ENCODE data around the gene KLHL7. TPM values are rescaled to one million over a fixed set of nuclear protein-coding genes. Genes with fewer than 3 reads are reported as not detected.
"Not testable (repeated sequence)": the region's sequence is repeated elsewhere in the genome, so short reads cannot be mapped to it uniquely, and the experiment has no call there.

KLHL7 gene
- polyA plus RNA-seq, 1 donor (not counting 4 experiments of a cell fraction or from before 2014, with no cell fraction given), result 43.1 TPM

DNA sequence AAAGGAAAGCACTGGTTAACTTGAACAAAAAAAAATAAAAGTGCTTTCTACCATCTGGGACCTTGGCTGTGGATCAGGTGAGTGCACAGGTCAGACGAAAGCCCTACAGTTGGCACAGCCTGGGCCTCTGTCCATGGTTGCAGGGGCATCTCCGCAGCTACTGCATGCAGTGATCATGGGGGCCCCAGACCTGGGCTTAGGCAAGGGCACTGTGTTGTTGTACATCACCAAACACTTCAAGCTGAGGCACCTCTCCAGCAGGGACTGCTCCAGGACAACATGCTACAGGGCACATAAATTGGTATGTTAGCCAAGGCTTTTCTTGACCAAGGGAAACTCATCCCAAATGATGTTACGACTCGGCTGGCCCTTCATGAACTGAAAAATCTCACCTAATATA is 23.5 kb downstream of the KLHL7 start:
- H3K4me1 ChIP-seq (ENCODE audit: control insufficient read depth, extremely low read depth, insufficient read depth, low read length), result no peaks in the 10 kb centered on the region
- FAIRE-seq (no peak), DNase-seq (ENCODE audit: low read depth, low spot score) (no peak)
- H2AFZ ChIP-seq (ENCODE audit: control insufficient read depth, low read length), result no peak overlapping the region
- peaks cover 4 to 9% of the 10 kb centered on the region in 2 experiments for H3K36me3 ChIP-seq (ENCODE audit: control insufficient read depth in 2 of 2, extremely low read depth in 1 of 2, insufficient read depth in 2 of 2, low read length in 2 of 2)
- no peak overlapping the region for H3K4me2 ChIP-seq (ENCODE audit: control insufficient read depth, extremely low read depth, insufficient read depth, low read depth, low read length)
- H3K9me3 ChIP-seq (ENCODE audit: control insufficient read depth, low read depth, low read length), result no peaks in the 10 kb centered on the region
- no peak overlapping the region for H3K9ac ChIP-seq (ENCODE audit: control insufficient read depth, extremely low read depth, insufficient read depth, low read length)
- no peaks in the 10 kb centered on the region for H3K9me1 ChIP-seq (ENCODE audit: control insufficient read depth, extremely low read depth, insufficient read depth, low read length)
- H3K4me3 ChIP-seq (ENCODE audit: control insufficient read depth in 2 of 3, extremely low read depth in 1 of 3, insufficient read depth in 2 of 3, low read depth in 1 of 3, low read length in 3 of 3), result no peak overlapping the region
- no peaks in the 10 kb centered on the region for H4K20me1 ChIP-seq (ENCODE audit: control insufficient read depth, extremely low read depth, insufficient read depth, low read length)
- no peaks in the 10 kb centered on the region for H3K27me3 ChIP-seq (ENCODE audit: control insufficient read depth, extremely low read depth, insufficient read depth, low read length)
- TF ChIP-seq, protein P1, sequence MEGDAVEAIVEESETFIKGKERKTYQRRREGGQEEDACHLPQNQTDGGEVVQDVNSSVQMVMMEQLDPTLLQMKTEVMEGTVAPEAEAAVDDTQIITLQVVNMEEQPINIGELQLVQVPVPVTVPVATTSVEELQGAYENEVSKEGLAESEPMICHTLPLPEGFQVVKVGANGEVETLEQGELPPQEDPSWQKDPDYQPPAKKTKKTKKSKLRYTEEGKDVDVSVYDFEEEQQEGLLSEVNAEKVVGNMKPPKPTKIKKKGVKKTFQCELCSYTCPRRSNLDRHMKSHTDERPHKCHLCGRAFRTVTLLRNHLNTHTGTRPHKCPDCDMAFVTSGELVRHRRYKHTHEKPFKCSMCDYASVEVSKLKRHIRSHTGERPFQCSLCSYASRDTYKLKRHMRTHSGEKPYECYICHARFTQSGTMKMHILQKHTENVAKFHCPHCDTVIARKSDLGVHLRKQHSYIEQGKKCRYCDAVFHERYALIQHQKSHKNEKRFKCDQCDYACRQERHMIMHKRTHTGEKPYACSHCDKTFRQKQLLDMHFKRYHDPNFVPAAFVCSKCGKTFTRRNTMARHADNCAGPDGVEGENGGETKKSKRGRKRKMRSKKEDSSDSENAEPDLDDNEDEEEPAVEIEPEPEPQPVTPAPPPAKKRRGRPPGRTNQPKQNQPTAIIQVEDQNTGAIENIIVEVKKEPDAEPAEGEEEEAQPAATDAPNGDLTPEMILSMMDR (optimal IDR thresholded peaks at IDR 0.05 in 1 of 3, IDR thresholded peaks at IDR 0.05 in 1 of 3, conservative IDR thresholded peaks at IDR 0.05 in 1 of 3; ENCODE audit: extremely low read depth in 1 of 3, insufficient read depth in 2 of 3, low read length in 3 of 3), result no peak
- no peak for TF ChIP-seq EZH2 (IDR thresholded peaks at IDR 0.05; ENCODE audit: low read length)
- H3K27ac ChIP-seq (ENCODE audit: control insufficient read depth, insufficient read depth, low read length), result no peak overlapping the region
- no peaks in the 10 kb centered on the region for H3K79me2 ChIP-seq (ENCODE audit: control insufficient read depth, insufficient read depth, low read length)
- dilution Hi-C loops (cut with MboI; ENCODE audit: extremely low pct_ligation_motif_present, low sequenced_read_pairs), result no loop called here

DNA sequence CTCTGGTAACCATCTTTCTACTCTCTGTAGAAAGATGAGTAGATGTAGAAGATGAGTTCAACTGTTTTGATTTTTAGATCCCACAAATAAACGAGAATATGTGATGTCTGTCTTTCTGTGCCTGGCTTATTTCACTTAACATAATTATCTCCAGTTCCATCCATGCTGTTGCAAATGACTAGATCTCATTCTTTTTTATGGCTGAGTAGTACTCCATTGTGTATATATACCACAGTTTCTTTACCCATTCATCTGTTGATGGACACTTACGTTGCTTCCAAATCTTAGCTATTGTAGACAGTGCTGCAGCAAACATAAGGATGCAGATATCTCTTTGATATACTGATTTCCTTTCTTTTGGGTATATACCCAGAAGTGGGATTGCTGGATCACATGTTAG is 26.2 kb downstream of the KLHL7 start:
- FAIRE-seq; H4K20me1 ChIP-seq (ENCODE audit: control insufficient read depth, extremely low read depth, insufficient read depth, low read length); H3K27ac ChIP-seq (ENCODE audit: control insufficient read depth, insufficient read depth, low read length); H3K9ac ChIP-seq (ENCODE audit: control insufficient read depth, extremely low read depth, insufficient read depth, low read length); H3K4me1 ChIP-seq (ENCODE audit: control insufficient read depth, extremely low read depth, insufficient read depth, low read length); H3K9me1 ChIP-seq (ENCODE audit: control insufficient read depth, extremely low read depth, insufficient read depth, low read length); H3K27me3 ChIP-seq (ENCODE audit: control insufficient read depth, extremely low read depth, insufficient read depth, low read length); H3K4me3 ChIP-seq (ENCODE audit: control insufficient read depth in 2 of 3, extremely low read depth in 1 of 3, insufficient read depth in 2 of 3, low read depth in 1 of 3, low read length in 3 of 3); H3K4me2 ChIP-seq (ENCODE audit: control insufficient read depth, extremely low read depth, insufficient read depth, low read depth, low read length); DNase-seq (ENCODE audit: low read depth, low spot score); H3K79me2 ChIP-seq (ENCODE audit: control insufficient read depth, insufficient read depth, low read length); H2AFZ ChIP-seq (ENCODE audit: control insufficient read depth, low read length); dilution Hi-C loops (cut with MboI; ENCODE audit: extremely low pct_ligation_motif_present, low sequenced_read_pairs); H3K9me3 ChIP-seq (ENCODE audit: control insufficient read depth, low read depth, low read length); H3K36me3 ChIP-seq (ENCODE audit: control insufficient read depth in 2 of 2, extremely low read depth in 1 of 2, insufficient read depth in 2 of 2, low read length in 2 of 2): not testable (repeated sequence)

DNA sequence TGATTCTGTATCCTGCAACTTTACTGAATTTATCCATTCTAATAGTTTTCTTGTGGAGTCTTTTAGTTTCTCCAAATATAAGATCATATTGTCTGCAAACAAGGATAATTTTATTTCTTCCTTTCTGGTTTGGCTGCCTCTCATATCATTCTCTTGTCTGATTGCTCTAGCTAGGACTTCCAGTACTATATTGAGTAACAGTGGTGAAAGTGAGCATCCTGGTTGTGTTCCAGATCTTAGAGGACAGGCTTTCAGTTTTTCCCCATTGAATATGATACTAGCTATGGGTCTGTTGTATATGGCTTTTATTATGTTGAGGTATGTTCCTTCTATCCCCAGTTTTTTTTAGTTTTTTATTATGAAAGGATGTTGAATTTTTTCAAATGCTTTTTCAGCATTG is 28.2 kb downstream of the KLHL7 start:
- Histone ChIP-seq H3K27ac (ENCODE audit: control insufficient read depth, insufficient read depth, low read length) (no peak overlapping the region), H3K79me2 (ENCODE audit: control insufficient read depth, insufficient read depth, low read length) (no peaks in the 10 kb centered on the region), H3K27me3 (ENCODE audit: control insufficient read depth, extremely low read depth, insufficient read depth, low read length) (no peaks in the 10 kb centered on the region), H2AFZ (ENCODE audit: control insufficient read depth, low read length) (no peak overlapping the region), H3K4me2 (ENCODE audit: control insufficient read depth, extremely low read depth, insufficient read depth, low read depth, low read length) (no peak overlapping the region), H3K4me3 (ENCODE audit: control insufficient read depth in 2 of 3, extremely low read depth in 1 of 3, insufficient read depth in 2 of 3, low read depth in 1 of 3, low read length in 3 of 3) (no peak overlapping the region), H3K36me3 (ENCODE audit: control insufficient read depth in 2 of 2, extremely low read depth in 1 of 2, insufficient read depth in 2 of 2, low read length in 2 of 2) (peaks cover 0 to 4% of the 10 kb centered on the region in 2 experiments), H3K9ac (ENCODE audit: control insufficient read depth, extremely low read depth, insufficient read depth, low read length) (no peak overlapping the region), H3K9me1 (ENCODE audit: control insufficient read depth, extremely low read depth, insufficient read depth, low read length) (no peaks in the 10 kb centered on the region), H3K9me3 (ENCODE audit: control insufficient read depth, low read depth, low read length) (no peaks in the 10 kb centered on the region), H3K4me1 (ENCODE audit: control insufficient read depth, extremely low read depth, insufficient read depth, low read length) (no peaks in the 10 kb centered on the region), H4K20me1 (ENCODE audit: control insufficient read depth, extremely low read depth, insufficient read depth, low read length) (no peaks in the 10 kb centered on the region)
- TF ChIP-seq, protein P1 (optimal IDR thresholded peaks at IDR 0.05 in 1 of 3, IDR thresholded peaks at IDR 0.05 in 1 of 3, conservative IDR thresholded peaks at IDR 0.05 in 1 of 3; ENCODE audit: extremely low read depth in 1 of 3, insufficient read depth in 2 of 3, low read length in 3 of 3), result no peak
- TF ChIP-seq EZH2 (IDR thresholded peaks at IDR 0.05; ENCODE audit: low read length), result no peak
- dilution Hi-C loops (cut with MboI; ENCODE audit: extremely low pct_ligation_motif_present, low sequenced_read_pairs), result no loop called here
- no peak for FAIRE-seq
- DNase-seq (ENCODE audit: low read depth, low spot score), result no peak
